Esophagus squamous epithelium (tissue), 4 donors: ENCODE results near the gene DPY19L3.

Experiments used
- POLR2A ChIP-seq, 4 donors: fragments of 450-650 bp; IDR thresholded peaks; one replicate each; pipeline ENCODE4 v1.6.1; 2017; ENCODE audit warnings: antibody characterized with exemption in 4 of 4, mild to moderate bottlenecking in 4 of 4, moderate library complexity in 3 of 4
- TF ChIP-seq, protein P1 (sequence below), 6 experiments: fragments of 450-650 bp in 4 of 6; fragments of 200-600 bp in 2 of 6; sonication (generic) in 2 of 6; IDR thresholded peaks; one replicate each; pipeline ENCODE4 v1.5.1; 2016 to 2019; ENCODE audit warnings: antibody characterized with exemption in 6 of 6, mild to moderate bottlenecking in 4 of 6, moderate library complexity in 4 of 6

DNA sequence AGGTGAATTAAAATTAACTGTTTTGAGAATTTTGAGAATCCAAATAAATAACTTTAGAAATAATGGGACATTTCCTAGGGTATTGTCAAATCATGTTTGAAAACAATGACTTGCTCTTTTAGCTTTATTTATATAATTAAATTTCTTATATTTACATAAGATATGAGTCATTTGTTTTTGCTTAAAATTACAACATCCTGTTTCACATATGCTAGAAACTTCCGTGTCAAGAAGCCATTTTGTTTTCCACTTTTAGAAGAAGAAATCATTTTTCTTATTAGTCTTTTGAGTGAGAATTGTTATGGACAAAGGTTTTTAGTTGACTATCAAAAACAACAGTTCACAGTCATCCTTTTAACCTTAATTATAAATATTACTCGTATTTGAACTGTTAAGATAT is 48.2 kb downstream of the DPY19L3 start:
- TF ChIP-seq, protein P1, sequence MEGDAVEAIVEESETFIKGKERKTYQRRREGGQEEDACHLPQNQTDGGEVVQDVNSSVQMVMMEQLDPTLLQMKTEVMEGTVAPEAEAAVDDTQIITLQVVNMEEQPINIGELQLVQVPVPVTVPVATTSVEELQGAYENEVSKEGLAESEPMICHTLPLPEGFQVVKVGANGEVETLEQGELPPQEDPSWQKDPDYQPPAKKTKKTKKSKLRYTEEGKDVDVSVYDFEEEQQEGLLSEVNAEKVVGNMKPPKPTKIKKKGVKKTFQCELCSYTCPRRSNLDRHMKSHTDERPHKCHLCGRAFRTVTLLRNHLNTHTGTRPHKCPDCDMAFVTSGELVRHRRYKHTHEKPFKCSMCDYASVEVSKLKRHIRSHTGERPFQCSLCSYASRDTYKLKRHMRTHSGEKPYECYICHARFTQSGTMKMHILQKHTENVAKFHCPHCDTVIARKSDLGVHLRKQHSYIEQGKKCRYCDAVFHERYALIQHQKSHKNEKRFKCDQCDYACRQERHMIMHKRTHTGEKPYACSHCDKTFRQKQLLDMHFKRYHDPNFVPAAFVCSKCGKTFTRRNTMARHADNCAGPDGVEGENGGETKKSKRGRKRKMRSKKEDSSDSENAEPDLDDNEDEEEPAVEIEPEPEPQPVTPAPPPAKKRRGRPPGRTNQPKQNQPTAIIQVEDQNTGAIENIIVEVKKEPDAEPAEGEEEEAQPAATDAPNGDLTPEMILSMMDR (IDR thresholded peaks at IDR 0.05) = no peak
- TF ChIP-seq POLR2A (IDR thresholded peaks at IDR 0.05) = no peak
